SHP77 treated with DMSO at 0.1 percent for 48 hours (cell line): Measurements from ENCODE around the gene YPEL1.
A peak's percentile ranks its signal among the peaks of the same experiment; 100 is the strongest.
"Not testable (repeated sequence)": the region's sequence is repeated elsewhere in the genome, so short reads cannot be mapped to it uniquely, and the experiment has no call there.

Source experiments
- DNase-seq: peaks from one replicate; lab custom pipeline; 2025; lab: John Stamatoyannopoulos, UW

YPEL1 gene

DNA sequence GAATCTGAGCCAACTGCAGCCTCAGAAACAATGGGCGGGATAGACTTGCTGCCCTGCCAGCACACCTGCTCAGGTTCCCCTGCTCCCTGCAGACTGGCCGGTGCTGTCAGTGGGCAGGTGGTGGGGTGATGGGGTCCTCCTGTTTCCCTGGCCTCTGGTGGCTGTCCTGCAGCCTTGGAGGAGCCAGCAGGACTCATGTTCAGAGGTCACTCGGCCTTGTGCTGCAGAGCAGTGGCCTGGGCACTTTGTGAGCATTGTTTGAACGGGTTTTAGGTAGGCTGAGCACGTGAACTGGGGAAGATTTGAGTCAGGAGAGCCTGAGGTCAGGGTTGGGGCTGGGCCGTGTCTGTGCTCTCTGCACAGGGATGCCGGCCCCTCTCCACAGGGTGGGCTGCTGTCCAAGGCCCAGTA lies 52.2 kb downstream of the YPEL1 start:
- DNase-seq, result no peak

DNA sequence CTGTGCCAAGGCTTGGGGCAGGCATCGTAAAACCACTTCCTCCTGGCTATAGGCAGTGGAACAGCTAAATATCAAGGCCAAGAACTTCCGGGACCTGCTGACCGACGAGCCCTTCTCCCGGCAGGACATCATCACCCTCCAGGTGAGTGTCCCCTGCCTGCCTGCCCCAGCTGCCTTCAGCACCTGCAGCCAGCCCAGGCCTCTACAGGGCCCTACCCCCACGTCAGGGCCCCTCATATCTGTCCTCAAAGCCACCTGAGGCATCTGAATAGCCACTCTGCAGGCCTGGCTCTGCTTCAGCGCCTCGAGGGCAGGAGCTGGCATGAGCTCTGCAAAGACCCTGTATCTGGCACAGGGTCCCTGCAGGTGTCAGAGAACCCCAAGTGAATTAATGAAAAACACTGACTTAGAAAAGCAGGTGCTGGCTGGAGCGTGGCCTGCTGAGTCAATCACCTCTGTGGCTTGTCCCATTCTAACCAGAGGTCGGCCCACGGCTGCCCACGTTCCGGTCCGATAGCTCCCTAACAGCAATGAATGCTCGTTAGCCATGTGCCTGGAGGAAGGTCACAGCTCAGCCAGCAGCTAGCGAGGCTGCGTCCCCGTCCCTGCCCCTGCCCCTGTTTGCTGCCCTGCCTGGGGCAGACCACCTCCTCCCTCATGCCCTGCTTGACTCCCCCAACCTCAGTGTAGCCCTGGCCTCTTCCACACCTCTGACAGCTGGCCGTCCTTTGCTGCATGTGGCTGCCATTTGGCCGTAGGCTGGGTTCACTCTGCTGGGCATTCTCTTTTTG lies 53.0 kb downstream of the YPEL1 start:
- no peak for DNase-seq

DNA sequence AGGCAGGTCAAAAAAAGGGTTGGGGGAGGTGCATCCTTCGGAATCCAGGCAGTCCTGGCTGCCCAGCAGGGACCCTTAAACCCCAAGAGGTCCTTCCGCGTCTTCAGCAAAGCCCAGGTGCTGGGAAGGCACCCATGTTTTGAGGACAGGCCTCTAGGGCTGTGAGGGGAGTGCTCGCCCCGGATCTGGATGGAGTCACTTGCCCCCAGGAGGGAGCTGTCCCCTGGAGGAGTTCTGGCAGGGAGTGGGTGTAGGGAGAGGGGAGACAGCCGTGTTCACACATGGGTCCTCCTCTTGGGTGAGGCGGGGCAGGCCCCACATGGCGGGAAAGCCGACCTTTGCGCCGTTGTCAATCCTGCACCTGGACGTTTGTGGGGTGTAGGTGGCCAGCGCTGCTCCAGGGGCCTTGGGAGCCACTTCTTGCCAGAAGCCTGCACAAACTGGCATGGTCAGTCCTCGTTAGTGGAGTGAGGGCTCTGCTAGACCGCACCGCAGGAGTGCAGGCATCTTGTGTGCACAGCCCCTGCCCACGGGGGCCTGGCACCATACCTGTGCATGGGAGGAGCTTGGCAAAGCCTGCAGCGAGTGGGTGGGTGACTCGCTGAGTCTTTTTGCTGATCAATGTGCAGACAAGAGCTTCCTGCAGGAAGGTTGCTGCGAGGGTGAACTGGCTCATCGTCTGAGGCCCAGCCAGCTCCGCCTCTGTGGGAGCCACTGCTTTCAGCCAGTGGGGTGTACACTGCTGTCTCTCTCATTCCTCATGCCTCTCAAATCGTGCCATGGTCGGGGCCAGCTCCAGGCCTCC lies 53.8 kb downstream of the YPEL1 start:
- no peak for DNase-seq

DNA sequence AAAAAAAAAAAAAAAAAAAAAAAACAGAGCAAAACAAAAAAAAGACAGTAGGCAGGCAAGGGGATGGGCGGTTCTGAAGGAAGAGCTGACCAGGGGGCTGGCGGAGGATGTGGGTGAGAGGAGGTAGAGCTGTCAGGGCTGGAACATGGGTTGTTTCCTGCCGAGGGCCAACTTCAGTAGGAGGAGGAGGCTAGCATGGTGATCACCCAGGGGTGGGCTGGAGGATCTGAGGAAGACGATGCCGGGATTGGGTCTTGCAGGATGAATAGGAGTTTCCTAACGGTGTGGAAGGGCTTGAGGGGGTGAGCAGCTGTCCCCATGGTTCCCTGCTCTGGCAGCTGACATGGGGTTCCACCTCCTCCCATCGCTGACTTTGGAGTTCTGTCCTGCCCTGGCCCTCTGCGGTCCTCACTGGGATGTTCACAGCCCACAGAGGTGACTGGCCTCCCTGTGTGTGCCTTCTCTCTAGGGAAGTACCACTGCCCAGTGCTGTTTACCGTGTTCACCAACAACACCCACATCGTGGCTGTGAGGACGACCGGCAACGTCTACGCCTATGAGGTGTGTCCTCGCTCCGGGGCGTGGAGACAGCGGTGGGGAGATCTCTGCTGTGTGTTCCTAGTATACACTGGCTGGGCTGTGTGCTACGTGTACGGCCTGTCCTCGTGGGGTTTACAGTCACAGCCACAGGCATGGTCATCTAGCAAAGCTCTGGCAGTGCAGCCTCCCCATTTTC lies 54.6 kb downstream of the YPEL1 start:
- no peak for DNase-seq

DNA sequence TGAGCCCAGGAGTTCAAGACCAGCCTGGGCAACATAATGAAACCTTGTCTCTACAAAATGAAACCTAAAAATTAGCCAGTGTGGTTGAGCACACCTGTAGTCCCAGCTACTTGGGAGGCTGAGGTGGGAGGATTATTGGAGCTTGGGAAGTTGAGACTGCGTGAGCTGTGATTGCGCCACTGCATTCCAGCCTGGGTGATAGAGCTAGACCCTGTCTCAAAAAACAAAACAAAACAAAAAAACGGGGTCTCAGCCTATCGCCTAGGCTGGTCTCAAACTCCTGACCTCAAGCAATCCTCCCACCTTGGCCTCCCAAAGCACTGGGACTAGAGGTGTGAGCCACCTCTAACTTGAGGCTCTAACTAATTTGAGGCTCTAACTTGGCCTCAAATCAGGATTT lies 56.2 kb downstream of the YPEL1 start:
- no peak for DNase-seq

DNA sequence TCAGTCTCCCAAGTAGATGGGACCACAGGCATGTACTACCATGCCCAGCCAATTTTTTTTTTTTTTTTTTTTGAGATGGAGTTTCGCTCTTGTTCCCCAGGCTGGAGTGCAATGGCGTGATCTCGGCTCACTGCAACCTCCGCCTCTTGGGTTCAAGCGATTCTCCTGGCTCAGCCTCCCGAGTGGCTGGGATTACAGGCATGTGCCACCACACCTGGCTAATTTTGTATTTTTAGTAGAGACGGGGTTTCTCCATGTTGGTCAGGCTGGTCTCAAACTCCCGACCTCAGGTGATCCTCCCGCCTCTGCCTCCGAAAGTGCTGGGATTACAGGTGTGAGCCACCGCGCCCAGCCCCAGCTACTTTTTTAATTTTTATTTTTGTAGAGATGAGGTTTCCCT lies 56.8 kb downstream of the YPEL1 start:
- not testable (repeated sequence) for DNase-seq

DNA sequence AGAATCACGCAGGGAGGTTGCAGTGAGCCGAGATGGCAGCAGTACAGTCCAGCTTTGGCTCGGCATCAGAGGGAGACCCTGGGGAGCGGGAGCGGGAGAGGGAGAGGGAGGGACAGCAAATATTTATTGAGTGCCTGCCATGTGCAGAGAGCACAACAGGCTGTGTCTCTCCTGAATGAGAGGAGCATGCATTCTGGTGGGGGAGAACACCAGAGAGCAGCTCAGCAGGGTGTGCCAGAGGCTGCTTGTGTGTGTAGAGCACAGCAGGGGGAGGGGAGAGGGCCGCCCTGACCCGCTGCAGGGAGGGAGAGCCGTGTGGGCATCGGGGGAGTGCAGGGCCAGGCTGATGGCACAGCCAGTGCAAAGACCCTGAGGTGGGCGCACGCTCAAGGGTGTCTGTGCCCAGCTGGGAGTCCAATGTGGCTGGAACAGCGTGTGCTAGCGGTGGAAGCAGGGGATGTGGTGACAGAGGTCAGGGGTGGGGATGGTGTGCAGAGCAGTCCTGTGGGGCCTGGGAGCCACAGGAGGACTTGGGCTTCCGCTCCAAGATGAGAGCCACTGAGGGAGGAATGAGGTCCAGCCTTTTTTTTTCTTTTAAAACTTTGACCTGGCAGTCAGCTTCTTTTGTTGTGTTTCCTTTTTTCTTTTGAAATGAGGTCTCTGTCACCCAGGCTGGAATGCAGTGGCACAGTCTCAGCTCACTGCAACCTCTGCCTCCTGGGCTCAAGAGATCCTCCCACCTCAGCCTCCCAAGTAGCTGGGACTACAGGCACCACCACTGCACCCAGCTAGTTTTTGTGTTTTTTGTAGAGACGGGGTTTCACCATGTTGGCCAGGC lies 57.8 kb downstream of the YPEL1 start:
- DNase-seq, result no peak

DNA sequence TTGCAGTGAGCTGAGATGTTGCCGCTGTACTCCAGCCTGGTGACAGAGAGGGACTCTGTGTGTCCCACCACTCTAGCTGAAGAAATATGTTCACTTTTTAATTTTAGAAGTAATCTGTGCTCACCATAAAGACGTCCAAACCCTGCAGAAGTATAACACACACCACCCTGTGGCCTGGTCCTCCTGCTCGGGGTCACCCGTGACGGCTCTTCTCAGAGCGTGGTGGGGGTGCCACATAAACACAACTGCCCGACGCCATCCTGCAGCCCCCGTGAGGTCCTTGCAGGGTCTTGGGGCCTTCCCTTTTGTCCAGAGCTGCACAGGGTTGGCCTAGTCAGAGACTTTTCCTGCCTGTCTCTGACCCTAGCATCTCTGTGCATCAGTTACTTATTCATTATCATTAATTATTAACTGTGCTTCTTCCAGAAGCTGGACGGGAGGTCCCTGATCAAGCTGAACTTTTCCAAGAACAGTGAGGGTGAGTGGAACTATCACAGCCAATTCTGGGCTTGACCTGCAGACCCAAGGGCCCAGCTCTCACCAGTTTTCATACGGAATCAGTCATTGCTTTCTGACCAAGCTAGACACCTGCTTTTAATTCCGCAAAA lies 60.9 kb downstream of the YPEL1 start:
- no peak for DNase-seq

DNA sequence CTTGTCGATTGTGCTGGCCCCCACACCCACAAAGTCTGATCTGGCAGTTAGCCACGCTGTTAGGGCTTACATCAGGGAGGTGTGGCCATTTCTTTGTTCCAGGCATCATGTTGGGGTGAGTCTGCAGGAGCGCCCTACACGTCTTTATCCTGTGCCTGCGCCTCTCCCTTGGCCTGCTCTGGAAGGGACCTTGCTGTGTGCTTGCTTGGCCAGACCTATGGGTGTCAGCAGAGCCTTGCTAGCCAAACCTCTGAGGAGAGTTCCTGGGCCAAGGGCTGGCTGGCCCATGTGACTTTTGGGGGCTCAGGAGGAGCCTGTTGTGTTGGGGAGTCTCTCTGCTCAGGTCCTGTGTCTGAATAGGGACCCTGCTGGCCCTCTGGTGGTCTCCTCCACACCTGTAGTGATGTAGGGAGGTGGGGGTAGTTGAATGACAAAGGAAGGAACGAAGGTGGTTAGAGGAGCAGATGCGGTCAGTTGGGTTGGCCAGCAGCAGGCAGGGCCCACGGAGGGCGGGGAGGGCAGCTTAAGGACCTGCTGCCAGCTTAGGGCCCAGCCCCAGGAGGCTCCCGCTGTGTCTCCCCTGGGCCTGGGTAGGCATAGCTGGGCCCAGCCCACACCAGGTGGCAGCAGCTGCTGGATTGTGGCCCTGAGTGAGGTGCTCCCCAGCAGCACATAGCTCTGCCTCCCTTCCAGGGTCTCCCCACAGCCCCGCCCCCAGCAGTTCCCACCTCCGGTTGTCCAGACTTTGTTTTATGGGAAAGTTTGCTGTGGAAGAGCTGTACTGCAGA lies 61.9 kb downstream of the YPEL1 start:
- no peak for DNase-seq

DNA sequence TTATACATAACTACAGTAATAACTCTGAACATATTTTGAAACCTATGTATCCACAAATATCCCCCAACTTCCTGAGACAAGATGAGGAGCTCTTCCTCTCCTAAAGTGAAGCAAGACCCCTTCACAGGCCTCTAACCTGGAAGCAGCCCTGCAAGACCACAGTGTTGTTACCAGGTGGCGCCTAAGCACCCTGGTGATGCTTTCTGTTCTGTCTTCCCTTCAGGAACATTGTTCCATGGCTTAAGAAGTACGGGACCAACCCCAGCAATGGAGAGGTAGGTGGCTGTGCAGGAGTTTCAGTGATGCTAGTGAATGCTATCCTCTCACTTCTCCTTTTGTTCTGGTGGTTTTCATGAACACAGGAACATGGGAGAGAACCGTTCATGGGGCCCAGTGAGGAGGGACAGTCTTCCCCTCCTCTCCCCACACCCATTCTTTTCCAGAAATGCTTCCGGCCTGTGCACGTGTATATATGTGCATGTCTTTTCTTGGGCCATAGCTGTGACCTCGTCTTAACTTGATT lies 63.4 kb downstream of the YPEL1 start:
- no peak for DNase-seq

DNA sequence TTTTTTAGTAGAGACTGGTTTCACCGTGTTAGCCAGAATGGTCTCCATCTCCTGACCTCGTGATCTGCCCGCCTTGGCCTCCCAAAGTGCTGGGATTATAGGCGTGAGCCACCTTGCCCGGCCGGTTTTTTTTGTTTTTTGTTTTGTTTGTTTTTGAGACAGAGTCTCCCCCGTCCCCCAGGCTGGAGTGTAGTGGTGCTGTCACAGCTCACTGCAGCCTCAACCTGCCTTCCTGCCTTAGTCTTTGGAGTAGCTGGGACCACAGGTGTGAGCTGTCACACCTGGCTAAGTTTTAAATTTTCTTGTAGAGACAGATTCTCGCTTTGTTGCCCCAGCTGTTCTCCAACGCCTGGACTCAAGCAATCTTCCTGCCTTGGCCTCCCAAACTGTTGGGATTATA lies 66.6 kb downstream of the YPEL1 start:
- no peak for DNase-seq

DNA sequence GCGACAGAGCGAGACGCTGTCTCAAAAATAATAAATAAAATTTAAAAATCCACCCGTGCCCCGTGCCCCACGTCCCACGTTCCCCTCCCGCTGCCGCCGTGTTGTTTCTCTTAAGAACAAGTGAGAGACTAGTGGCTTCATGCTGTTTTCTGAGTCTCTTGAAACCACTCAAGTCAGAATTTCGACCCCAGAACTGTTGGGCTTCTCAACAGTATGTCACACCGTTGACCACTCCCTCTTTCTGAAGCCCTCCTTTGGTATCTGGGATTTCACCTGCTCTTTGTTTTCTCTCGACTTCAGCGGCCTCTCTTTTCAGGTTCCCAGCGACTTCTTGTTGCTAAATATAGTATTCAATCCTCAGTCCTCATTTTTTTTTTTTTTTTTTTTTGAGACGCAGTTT lies 68.8 kb downstream of the YPEL1 start:
- no peak for DNase-seq

DNA sequence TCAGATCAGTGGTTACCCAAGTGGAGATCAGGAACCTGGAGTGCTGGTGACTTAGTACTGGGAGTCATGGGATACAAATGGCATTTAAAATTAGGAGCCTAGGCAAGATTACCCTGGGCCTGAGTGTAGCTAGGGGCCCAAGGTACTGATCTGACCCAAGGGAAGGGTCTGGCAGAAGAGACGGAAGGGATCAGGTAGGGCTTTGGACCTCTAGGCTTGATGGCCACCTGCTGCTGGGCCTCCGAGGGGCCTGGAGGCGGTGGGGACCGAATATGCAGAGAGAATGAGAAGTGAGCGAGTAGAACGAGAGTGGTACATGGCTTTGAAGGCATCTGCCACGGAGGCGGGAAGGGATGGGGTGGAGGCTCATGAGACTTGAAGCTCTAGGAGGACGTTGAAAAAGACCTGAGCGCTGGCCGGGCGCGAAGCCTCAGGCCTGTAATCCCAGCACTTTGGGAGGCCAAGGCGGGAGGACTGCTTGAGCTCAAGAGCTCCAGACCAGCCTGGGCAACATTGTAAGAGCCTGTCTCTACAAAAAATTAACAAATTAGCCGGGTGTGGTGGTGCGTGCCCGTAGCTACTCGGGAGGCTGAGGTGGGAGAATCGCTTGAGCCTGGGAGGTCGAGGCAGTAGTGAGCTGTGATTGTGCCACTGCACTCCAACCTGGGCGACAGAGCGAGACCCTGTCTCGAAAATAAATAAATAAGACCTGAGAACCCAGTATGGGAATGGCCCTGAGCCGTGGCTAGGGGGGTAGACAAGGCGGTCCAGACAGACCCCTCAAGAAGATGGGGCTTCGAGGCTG lies 70.3 kb downstream of the YPEL1 start:
- DNase-seq, result peak; percentile 29

DNA sequence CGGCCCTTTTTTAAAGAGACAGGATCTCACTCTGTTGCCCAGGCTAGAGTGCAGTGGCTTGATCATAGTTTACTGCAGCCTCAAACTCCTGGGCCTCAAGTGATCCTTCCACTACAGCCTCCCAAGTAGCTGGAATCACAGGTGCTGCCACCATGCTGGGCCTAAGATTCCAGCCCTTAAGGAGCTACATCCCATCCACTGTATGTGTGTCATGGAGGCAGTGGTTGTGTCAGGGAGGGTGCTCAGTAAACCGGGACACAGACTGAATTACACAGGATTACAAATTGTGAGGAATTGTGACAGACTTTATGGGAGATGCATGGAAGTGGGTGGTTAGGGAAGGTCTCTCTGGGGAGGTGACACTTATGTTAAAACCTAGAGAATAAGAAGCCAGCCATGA lies 71.9 kb downstream of the YPEL1 start:
- no peak for DNase-seq

DNA sequence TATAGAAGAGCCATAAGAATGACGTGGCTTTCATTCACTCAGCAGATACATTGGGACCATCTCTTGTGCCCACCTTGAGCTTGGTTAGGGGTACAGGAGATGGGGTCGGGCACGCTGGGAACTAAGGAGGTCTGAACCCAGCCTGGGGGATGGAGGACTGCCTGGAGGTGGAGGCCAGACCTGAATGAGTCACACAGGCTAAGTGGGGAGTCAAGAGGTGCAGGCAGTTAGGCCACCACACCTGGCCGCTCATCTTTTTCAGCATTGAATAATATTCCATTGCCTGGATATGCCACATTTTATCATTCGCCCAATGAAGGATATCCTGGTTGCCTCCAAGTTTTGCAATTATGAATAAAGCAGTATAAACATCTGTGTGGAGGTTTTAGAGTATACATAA lies 73.6 kb downstream of the YPEL1 start:
- no peak for DNase-seq

DNA sequence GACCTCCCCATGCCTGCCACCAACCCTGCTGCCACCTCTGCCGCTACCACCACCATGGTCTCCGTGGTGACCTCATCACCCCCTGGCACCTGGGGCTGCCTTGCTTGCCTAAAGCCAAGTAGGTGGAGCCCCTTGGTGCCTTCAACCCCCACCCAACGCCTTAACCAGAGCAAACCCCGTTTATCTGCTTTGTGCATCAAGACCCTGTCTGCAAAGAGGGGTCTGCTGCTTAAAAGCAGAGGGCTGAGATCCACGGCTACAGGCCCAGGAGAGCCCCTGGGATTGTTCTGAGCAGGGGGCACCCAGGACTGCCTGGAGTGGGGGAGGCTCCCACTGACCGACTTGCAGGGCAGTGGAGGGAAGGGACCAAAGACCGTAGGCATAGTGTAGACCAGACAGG lies 74.7 kb downstream of the YPEL1 start:
- no peak for DNase-seq

DNA sequence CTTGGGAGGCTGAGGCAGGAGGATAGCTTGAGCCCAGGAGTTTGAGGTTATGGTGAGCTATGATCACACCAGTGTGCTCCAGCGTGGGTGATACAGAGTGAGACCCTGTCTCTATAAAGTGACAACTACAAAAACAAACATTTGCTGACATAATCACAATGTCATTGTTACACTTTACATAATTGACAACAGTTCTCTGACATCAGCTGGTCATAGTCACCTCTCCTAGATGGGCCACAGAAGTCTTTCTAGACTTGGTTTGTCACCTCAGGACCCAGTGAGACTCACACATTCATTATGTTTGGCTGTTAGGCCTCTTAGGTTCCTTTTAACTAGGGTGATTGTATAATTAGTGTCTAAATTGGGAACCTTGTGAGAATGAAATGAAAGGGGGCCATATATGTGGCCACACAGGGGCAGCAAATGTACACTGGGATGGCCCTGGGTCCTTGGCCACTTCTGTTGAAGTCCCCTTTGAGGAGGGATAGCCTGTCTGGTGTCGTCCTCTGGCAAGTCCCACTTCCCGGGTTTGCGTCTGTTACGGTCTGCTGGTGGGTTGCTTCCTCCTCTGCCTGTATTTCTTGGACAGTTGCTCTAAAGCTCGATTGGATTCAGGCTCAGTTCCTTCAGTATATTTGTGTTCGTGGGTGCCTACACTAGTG lies 75.6 kb downstream of the YPEL1 start:
- DNase-seq, result no peak

DNA sequence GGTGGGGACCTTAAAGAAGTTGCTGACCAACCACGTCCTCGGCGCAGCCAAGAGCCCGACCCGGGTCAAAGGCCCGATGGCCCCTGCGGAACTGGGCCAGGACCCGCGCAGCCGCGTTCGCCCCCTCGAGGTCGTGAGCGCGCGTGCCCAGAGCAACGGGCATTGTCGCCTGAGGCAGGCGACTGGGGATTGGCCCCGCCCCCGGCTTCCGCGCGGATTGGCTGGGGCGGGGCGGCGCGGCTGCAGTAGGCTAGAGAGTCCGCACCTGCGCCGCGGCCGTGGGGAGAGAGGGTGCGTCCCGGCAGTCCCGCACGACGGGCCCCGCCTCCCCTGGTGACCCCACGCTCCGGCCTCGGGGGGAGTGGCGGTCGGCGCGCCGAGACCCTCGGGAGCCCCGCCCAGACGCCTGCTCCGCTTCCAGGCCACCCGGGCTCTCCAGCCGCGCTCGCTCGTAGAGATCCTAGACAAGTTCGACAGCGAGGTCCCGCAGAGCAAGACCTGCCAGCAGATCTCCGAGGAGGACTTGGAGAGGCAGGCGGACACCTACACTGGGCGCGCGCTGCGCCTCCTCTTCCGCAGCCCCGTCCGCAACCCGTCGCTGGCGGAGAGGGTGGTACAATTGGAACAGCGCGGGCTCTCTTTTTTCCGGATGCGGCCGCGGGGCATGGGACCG lies 78.1 kb downstream of the YPEL1 start:
- peak; percentile 78 for DNase-seq

DNA sequence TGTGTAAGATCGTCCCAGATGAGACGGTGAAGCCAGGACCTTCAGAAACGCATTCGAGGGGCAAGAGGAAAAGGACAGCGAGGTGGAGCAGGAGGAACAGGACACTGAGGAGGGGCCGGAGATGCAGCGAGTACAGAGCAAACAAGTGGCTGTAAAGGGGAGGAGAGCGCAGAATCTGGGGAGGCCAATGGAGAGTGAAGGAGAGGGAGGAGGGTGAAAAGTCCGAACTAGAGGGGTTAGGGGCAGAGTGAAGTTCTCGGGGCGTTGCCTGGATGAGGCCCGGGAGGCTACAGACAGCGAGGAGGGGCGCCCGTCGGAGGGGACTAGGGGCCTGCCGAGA lies 78.6 kb downstream of the YPEL1 start:
- DNase-seq, result no peak
